SK-N-SH treated with all-trans-retinoic acid at 6 μM for 48 hours (cell line): Measurements from ENCODE around the gene SLC43A3.

ENCODE experiments used
- ATAC-seq: fragments of 200-7000 bp; cut with Tn5 transposase; 3 replicates; pipeline ENCODE4 v1.9.1; 2020; ENCODE audit warnings: mild to moderate bottlenecking, moderate library complexity
- ARNTL ChIP-seq: fragments of 450-650 bp; formaldehyde crosslinking; IDR thresholded peaks from 2 replicates; pipeline ENCODE4 v1.5.0; 2020; ENCODE audit warnings: low read depth, mild to moderate bottlenecking, moderate library complexity, borderline replicate concordance
- CSDC2 ChIP-seq: fragments of 250-450 bp; sonication (Bioruptor Pico); IDR thresholded peaks from 2 replicates; pipeline ENCODE4 v1.5.0; 2020; ENCODE audit warnings: mild to moderate bottlenecking, moderate library complexity
- ESRRG ChIP-seq: fragments of 250-450 bp; sonication (Bioruptor Pico); IDR thresholded peaks from 2 replicates; pipeline ENCODE4 v1.6.1; 2021; ENCODE audit warnings: mild to moderate bottlenecking
- ISL1 ChIP-seq: fragments of 250-450 bp; sonication (Bioruptor Pico); IDR thresholded peaks from 2 replicates; pipeline ENCODE4 v2.1.2; 2022; ENCODE audit warnings: mild to moderate bottlenecking, moderate library complexity
- PPARA ChIP-seq: fragments of 250-450 bp; sonication (Bioruptor Pico); IDR thresholded peaks from 2 replicates; pipeline ENCODE4 v1.5.0; 2020; ENCODE audit warnings: mild to moderate bottlenecking, borderline replicate concordance
- RARB ChIP-seq: fragments of 250-450 bp; sonication (Bioruptor Pico); IDR thresholded peaks from 2 replicates; pipeline ENCODE4 v1.8.0; 2021; ENCODE audit warnings: mild to moderate bottlenecking, moderate library complexity
- SNAI2 ChIP-seq: fragments of 250-450 bp; sonication (Bioruptor Pico); IDR thresholded peaks from 2 replicates; pipeline ENCODE4 v1.5.0; 2020; ENCODE audit warnings: mild to moderate bottlenecking, moderate library complexity
- TCF4 ChIP-seq: fragments of 250-450 bp; sonication (Bioruptor Pico); IDR thresholded peaks from 2 replicates; pipeline ENCODE4 v1.8.0; 2021; ENCODE audit warnings: mild to moderate bottlenecking, moderate library complexity, borderline replicate concordance
- TOX ChIP-seq: fragments of 250-450 bp; sonication (Bioruptor Pico); IDR thresholded peaks from 2 replicates; pipeline ENCODE4 v1.8.0; 2021; ENCODE audit warnings: mild to moderate bottlenecking, moderate library complexity, borderline replicate concordance
- ZC3H10 ChIP-seq: fragments of 250-450 bp; sonication (Bioruptor Pico); IDR thresholded peaks from 2 replicates; pipeline ENCODE4 v1.5.1; 2021; ENCODE audit warnings: mild to moderate bottlenecking, moderate library complexity
- ZFP3 ChIP-seq: fragments of 250-450 bp; sonication (Bioruptor Pico); IDR thresholded peaks from 2 replicates; pipeline ENCODE4 v1.5.0; 2020; ENCODE audit warnings: mild to moderate bottlenecking, moderate library complexity
- ZFP30 ChIP-seq: fragments of 450-650 bp; formaldehyde crosslinking; IDR thresholded peaks from 2 replicates; pipeline ENCODE4 v1.5.0; 2022; ENCODE audit warnings: mild to moderate bottlenecking, moderate library complexity
- ZNF565 ChIP-seq: fragments of 450-650 bp; formaldehyde crosslinking; conservative IDR thresholded peaks from 2 replicates; pipeline ENCODE4 v1.5.0; 2020; ENCODE audit warnings: low read depth, mild to moderate bottlenecking, moderate library complexity
- ZNF70 ChIP-seq: fragments of 450-650 bp; formaldehyde crosslinking; IDR thresholded peaks from 2 replicates; pipeline ENCODE4 v1.5.0; 2020; ENCODE audit warnings: mild to moderate bottlenecking, moderate library complexity
- ZNF8 ChIP-seq: fragments of 450-650 bp; formaldehyde crosslinking; IDR thresholded peaks from 2 replicates; pipeline ENCODE4 v1.5.0; 2020; ENCODE audit warnings: mild to moderate bottlenecking, moderate library complexity
- TF ChIP-seq, protein P1 (sequence below): fragments of 250-450 bp; sonication (Bioruptor Pico); IDR thresholded peaks from 2 replicates; pipeline ENCODE4 v1.8.0; 2020; ENCODE audit warnings: mild to moderate bottlenecking, moderate library complexity, borderline replicate concordance
- TF ChIP-seq, protein P2 (sequence below): fragments of 250-450 bp; sonication (Bioruptor Pico); IDR thresholded peaks from 2 replicates; pipeline ENCODE4 v1.5.1; 2021; ENCODE audit warnings: mild to moderate bottlenecking, moderate library complexity
- TF ChIP-seq, protein P3 (sequence below): fragments of 250-450 bp; sonication (Bioruptor Pico); IDR thresholded peaks from 2 replicates; pipeline ENCODE4 v1.5.1; 2020; ENCODE audit warnings: low read depth, mild to moderate bottlenecking, moderate library complexity
- TF ChIP-seq, protein P4 (sequence below): fragments of 250-450 bp; sonication (Bioruptor Pico); IDR thresholded peaks from 2 replicates; pipeline ENCODE4 v1.8.0; 2021; ENCODE audit warnings: low read depth, mild to moderate bottlenecking, moderate library complexity, borderline replicate concordance

The SLC43A3 gene

DNA sequence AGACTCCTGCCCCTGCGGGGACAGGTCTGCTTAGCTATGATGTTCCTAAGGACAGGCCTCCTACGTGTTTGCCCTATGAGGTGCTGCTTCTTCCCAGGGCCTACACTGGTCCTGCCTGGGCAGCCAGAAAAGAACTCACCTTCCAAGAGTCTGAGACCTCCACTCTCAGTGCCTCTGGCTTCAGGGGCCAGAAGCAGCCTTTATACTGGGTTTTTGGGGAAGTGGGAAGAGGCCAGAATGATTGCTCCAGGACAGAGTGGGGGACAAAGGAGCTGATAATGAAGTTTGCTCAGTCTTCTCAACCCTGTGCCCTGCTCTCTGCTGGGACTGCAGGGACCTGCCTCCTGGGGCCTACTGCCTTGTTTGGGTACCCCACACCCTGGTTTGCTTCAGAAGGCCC, 45.9 kb downstream of the SLC43A3 start, which contains the start of gene PRG3:
Gene PRG3 (minus strand): TSS at position 176 of the 400 bp plus-strand sequence. CDS start 442 bp downstream, outside the sequence.
- ATAC-seq, result no peak
- TF ChIP-seq, protein P1, sequence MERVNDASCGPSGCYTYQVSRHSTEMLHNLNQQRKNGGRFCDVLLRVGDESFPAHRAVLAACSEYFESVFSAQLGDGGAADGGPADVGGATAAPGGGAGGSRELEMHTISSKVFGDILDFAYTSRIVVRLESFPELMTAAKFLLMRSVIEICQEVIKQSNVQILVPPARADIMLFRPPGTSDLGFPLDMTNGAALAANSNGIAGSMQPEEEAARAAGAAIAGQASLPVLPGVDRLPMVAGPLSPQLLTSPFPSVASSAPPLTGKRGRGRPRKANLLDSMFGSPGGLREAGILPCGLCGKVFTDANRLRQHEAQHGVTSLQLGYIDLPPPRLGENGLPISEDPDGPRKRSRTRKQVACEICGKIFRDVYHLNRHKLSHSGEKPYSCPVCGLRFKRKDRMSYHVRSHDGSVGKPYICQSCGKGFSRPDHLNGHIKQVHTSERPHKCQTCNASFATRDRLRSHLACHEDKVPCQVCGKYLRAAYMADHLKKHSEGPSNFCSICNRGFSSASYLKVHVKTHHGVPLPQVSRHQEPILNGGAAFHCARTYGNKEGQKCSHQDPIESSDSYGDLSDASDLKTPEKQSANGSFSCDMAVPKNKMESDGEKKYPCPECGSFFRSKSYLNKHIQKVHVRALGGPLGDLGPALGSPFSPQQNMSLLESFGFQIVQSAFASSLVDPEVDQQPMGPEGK (CRISPR knock-in tag), result no peak
- TF ChIP-seq ARNTL (CRISPR knock-in tag) (no peak), ZFP3 (no peak)
- TF ChIP-seq, protein P2, sequence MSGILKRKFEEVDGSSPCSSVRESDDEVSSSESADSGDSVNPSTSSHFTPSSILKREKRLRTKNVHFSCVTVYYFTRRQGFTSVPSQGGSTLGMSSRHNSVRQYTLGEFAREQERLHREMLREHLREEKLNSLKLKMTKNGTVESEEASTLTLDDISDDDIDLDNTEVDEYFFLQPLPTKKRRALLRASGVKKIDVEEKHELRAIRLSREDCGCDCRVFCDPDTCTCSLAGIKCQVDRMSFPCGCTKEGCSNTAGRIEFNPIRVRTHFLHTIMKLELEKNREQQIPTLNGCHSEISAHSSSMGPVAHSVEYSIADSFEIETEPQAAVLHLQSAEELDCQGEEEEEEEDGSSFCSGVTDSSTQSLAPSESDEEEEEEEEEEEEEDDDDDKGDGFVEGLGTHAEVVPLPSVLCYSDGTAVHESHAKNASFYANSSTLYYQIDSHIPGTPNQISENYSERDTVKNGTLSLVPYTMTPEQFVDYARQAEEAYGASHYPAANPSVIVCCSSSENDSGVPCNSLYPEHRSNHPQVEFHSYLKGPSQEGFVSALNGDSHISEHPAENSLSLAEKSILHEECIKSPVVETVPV (CRISPR knock-in tag), result no peak

DNA sequence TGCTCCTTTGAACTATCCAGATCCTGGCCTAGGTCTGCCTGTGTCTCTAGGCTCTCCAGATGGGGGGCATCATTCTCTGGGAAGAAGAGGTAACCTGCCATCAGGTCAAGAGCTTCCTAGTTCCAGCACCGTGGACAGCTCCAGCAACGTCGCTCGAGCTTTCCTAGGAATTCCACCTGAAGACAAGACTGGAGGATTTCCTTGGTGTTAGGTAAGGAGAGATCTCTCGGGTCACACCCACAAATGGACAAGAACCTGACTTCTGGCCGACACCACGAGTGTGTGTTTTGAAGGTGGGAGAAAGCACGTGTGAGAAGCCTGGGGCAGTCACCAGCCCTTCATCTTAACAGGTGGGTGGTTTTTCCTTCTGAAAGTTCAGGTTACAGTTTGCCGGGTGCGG, 47.2 kb downstream of the SLC43A3 start:
- no peak for ATAC-seq
- no peak for TF ChIP-seq ZNF565 (CRISPR knock-in tag)
- TF ChIP-seq TOX, result no peak
- no peak for TF ChIP-seq TCF4 (CRISPR knock-in tag)
- TF ChIP-seq ZC3H10 (CRISPR knock-in tag), result no peak
- no peak for TF ChIP-seq ISL1 (CRISPR knock-in tag)
- TF ChIP-seq, protein P3, sequence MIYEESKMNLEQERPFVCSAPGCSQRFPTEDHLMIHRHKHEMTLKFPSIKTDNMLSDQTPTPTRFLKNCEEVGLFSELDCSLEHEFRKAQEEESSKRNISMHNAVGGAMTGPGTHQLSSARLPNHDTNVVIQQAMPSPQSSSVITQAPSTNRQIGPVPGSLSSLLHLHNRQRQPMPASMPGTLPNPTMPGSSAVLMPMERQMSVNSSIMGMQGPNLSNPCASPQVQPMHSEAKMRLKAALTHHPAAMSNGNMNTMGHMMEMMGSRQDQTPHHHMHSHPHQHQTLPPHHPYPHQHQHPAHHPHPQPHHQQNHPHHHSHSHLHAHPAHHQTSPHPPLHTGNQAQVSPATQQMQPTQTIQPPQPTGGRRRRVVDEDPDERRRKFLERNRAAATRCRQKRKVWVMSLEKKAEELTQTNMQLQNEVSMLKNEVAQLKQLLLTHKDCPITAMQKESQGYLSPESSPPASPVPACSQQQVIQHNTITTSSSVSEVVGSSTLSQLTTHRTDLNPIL (CRISPR knock-in tag), result no peak
- no peak for TF ChIP-seq SNAI2 (CRISPR knock-in tag)
- TF ChIP-seq ZFP3, result no peak
- TF ChIP-seq ARNTL (CRISPR knock-in tag), result no peak
- TF ChIP-seq RARB, result no peak
- no peak for TF ChIP-seq CSDC2 (CRISPR knock-in tag)
- TF ChIP-seq, all 23 proteins: peak for 0

DNA sequence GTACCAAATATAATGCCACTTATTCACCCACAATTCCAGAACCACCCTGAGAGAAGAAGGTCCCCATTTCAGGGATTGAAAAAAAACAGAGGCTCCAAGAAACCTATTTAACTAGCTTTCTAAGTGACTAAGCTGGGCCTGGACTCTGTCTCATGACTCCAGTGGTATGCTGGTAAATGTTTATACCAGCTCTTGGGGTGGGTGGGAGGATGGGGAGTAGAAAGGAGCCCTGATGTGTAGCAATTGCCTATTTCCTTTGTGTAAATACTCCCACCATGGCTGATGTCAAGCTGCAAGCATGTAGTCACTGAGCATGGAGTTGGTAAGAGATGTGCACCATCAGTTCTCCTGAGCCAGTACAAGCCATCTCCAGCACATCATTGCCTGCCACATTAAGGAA, 48.7 kb downstream of the SLC43A3 start:
- TF ChIP-seq ARNTL (CRISPR knock-in tag), result no peak
- TF ChIP-seq, protein P2 (CRISPR knock-in tag), result no peak
- TF ChIP-seq ZFP3, result no peak
- no peak for ATAC-seq

DNA sequence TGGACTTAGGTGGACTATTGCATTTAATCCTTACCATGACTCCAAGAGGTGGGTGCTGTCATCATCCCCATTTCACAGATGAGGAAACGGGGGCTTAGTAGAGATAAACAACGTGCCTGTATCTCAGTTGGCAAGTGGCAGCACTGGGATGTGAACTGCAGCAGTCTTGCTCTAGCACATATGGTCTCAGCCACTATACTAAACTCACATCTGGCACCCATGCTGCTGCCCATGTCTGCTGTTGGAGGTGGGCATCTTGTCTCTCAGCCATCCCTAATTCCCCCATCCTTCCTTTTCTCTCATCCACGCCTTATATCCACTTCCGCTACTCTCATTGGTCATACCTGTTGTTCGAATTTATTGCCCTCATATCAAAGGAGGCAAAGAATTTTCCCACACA, 49.8 kb downstream of the SLC43A3 start:
- TF ChIP-seq, protein P3 (CRISPR knock-in tag), result no peak
- TF ChIP-seq ZFP30 (no peak), PPARA (CRISPR knock-in tag) (no peak), ZC3H10 (CRISPR knock-in tag) (no peak), ZNF565 (CRISPR knock-in tag) (no peak), ESRRG (CRISPR knock-in tag) (no peak), ISL1 (CRISPR knock-in tag) (no peak), SNAI2 (CRISPR knock-in tag) (no peak), ZNF70 (CRISPR knock-in tag) (no peak), ARNTL (CRISPR knock-in tag) (no peak), TCF4 (CRISPR knock-in tag) (no peak), CSDC2 (CRISPR knock-in tag) (no peak), ZNF8 (CRISPR knock-in tag) (no peak), ZFP3 (no peak), RARB (no peak), TOX (no peak)
- TF ChIP-seq, protein P2 (CRISPR knock-in tag), result no peak
- TF ChIP-seq, protein P4, sequence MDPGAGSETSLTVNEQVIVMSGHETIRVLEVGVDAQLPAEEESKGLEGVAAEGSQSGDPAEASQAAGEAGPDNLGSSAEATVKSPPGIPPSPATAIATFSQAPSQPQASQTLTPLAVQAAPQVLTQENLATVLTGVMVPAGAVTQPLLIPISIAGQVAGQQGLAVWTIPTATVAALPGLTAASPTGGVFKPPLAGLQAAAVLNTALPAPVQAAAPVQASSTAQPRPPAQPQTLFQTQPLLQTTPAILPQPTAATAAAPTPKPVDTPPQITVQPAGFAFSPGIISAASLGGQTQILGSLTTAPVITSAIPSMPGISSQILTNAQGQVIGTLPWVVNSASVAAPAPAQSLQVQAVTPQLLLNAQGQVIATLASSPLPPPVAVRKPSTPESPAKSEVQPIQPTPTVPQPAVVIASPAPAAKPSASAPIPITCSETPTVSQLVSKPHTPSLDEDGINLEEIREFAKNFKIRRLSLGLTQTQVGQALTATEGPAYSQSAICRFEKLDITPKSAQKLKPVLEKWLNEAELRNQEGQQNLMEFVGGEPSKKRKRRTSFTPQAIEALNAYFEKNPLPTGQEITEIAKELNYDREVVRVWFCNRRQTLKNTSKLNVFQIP (CRISPR knock-in tag), result no peak
- TF ChIP-seq, protein P1 (CRISPR knock-in tag), result no peak
- TF ChIP-seq, all 23 proteins: peak for 0
- no peak; the same call in 2 of the 3 replicates for ATAC-seq
